Neural cell (in vitro differentiated cells): Measurements from ENCODE around the gene LCP1. TPM values are rescaled to one million over a fixed set of nuclear protein-coding genes. Genes with fewer than 3 reads are reported as not detected.

ENCODE experiments used
- H2AFZ ChIP-seq: fragments of 200-600, 300-800 bp; sonication (generic), shearing (Covaris generic); 2 replicates; pipeline ENCODE4 v1.6.0; 2014; ENCODE audit warnings: low read depth, mild to moderate bottlenecking, antibody characterized with exemption, low read length, moderate library complexity
- H3F3A ChIP-seq: fragments of 200-600 bp; shearing (Covaris generic); 2 replicates; pipeline ENCODE4 v1.6.1; 2016; ENCODE audit warnings: mild to moderate bottlenecking, moderate library complexity, mixed read lengths, antibody characterized with exemption, low read length; ENCODE audit not compliant: insufficient read depth, poor library complexity, severe bottlenecking
- H3K27ac ChIP-seq: fragments of 200-600, 300-800 bp; sonication (generic), shearing (Covaris generic); 2 replicates; pipeline ENCODE4 v1.5.1; 2014; ENCODE audit warnings: mild to moderate bottlenecking, low read length, moderate library complexity
- H3K27me3 ChIP-seq: fragments of 300-800, 200-600 bp; sonication (generic), shearing (Covaris generic); 2 replicates; pipeline ENCODE4 v1.6.0; 2014; ENCODE audit warnings: mild to moderate bottlenecking, low read depth, low read length, moderate library complexity; ENCODE audit not compliant: insufficient read depth
- H3K36me3 ChIP-seq: fragments of 300-800, 200-600 bp; sonication (generic), shearing (Covaris generic); 2 replicates; pipeline ENCODE4 v1.5.1; 2014; ENCODE audit warnings: mild to moderate bottlenecking, antibody characterized with exemption, low read length, moderate library complexity; ENCODE audit not compliant: insufficient read depth
- H3K4me2 ChIP-seq: fragments of 300-800, 200-600 bp; sonication (generic), shearing (Covaris generic); 2 replicates; pipeline ENCODE4 v1.6.0; 2014; ENCODE audit warnings: mild to moderate bottlenecking, low read length
- H3K4me3 ChIP-seq: fragments of 300-800, 200-600 bp; sonication (generic), shearing (Covaris generic); 2 replicates; pipeline ENCODE4 v1.5.1; 2014; ENCODE audit warnings: mild to moderate bottlenecking, low read length, moderate library complexity
- H3K79me2 ChIP-seq: fragments of 200-600 bp; shearing (Covaris generic); replicated peaks from 2 replicates; pipeline ENCODE4 v1.6.0; 2014; ENCODE audit warnings: mild to moderate bottlenecking, low read length, moderate library complexity; ENCODE audit not compliant: insufficient read depth
- H3K9ac ChIP-seq: fragments of 300-800, 200-600 bp; sonication (generic), shearing (Covaris generic); 2 replicates; pipeline ENCODE4 v1.6.1; 2016; ENCODE audit warnings: mild to moderate bottlenecking, low read length, mixed read lengths
- H3K9me2 ChIP-seq: fragments of 200-600 bp; shearing (Covaris generic); 2 replicates; pipeline ENCODE4 v1.6.1; 2016; ENCODE audit warnings: mild to moderate bottlenecking, low read length, mixed read lengths; ENCODE audit not compliant: insufficient read depth
- H3K9me3 ChIP-seq: fragments of 200-600, 300-800 bp; sonication (generic), shearing (Covaris generic); 2 replicates; pipeline ENCODE4 v1.6.1; 2016; ENCODE audit warnings: mild to moderate bottlenecking, mixed run types, low read length, moderate library complexity, mixed read lengths
- H4K20me1 ChIP-seq: fragments of 200-600 bp; shearing (Covaris generic); 2 replicates; pipeline ENCODE4 v1.6.1; 2016; ENCODE audit warnings: mild to moderate bottlenecking, mixed run types; ENCODE audit not compliant: insufficient read depth
- EP300 ChIP-seq: fragments of 450-650 bp; conservative IDR thresholded peaks from 2 replicates; pipeline ENCODE4 v1.6.1; 2014; ENCODE audit warnings: antibody characterized with exemption, mild to moderate bottlenecking, moderate library complexity; ENCODE audit not compliant: poor library complexity, severe bottlenecking
- EZH2 ChIP-seq: fragments of 200-600, 300-800 bp; shearing (Covaris generic), sonication (generic); IDR thresholded peaks from 2 replicates; pipeline ENCODE4 v1.6.1; 2014; ENCODE audit warnings: antibody characterized with exemption, low read length, borderline replicate concordance, mild to moderate bottlenecking; ENCODE audit not compliant: insufficient read depth, poor library complexity, severe bottlenecking
- MXI1 ChIP-seq: fragments of 450-650 bp; conservative IDR thresholded peaks from 2 replicates; pipeline ENCODE4 v1.6.1; 2014; ENCODE audit warnings: antibody characterized with exemption, mild to moderate bottlenecking; ENCODE audit not compliant: poor library complexity, severe bottlenecking
- POLR2AphosphoS5 ChIP-seq: IDR thresholded peaks from 2 replicates; pipeline ENCODE4 v1.6.1; 2012
- RAD21 ChIP-seq: fragments of 450-650 bp; conservative IDR thresholded peaks from 2 replicates; pipeline ENCODE4 v1.6.1; 2014; ENCODE audit warnings: antibody characterized with exemption, mild to moderate bottlenecking, moderate library complexity
- SMC3 ChIP-seq: fragments of 450-650 bp; conservative IDR thresholded peaks from 2 replicates; pipeline ENCODE4 v1.6.1; 2014; ENCODE audit warnings: antibody characterized with exemption, mild to moderate bottlenecking, moderate library complexity; ENCODE audit not compliant: poor library complexity
- TAF1 ChIP-seq: IDR thresholded peaks from 2 replicates; pipeline ENCODE4 v1.6.1; 2012; ENCODE audit warnings: low read depth
- polyA plus RNA-seq: library from polyadenylated mRNA; depleted of rRNA; stranded (reverse); fragments of >200 nt; gene quantifications from 2 replicates; pipeline ENCODE4 v1.2.3, GENCODE V29; 2014
- TF ChIP-seq, protein P1 (sequence below): fragments of 450-650 bp; IDR thresholded peaks from 2 replicates; pipeline ENCODE4 v1.5.1; 2014; ENCODE audit warnings: antibody characterized with exemption, mild to moderate bottlenecking, moderate library complexity; ENCODE audit not compliant: poor library complexity, severe bottlenecking
- TF ChIP-seq, protein P2 (sequence below): IDR thresholded peaks from 2 replicates; pipeline ENCODE4 v1.6.1; 2012; ENCODE audit warnings: borderline replicate concordance

LCP1 gene
- polyA plus RNA-seq, 1 donor from 2014 or later: 0.76 TPM

DNA sequence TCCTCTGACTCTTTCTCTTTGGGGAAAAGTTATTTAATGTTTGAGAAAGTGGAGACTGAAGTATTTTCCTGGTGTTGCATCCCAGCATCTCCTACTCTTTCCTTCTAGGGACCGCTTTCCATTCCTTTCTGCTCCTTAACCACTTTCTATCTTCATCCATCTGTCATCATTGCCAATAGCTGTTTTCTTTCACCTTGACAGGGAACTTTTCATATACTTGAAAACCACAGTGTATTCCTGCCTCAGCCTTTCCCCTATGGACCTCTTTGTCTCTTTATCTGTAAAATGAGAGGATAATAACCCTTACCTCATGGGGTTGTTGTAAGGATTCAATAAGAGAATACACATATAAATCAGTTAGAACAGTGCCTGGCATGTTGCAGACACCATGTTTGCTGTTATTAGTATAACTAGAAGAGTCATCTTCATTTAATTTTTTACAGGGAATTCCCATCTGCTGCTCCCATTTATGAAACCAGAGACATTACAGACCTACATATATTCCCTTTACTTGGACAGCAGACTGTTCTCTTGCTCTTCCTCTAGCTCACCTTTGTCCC, 31.8 kb downstream of the LCP1 start:
- Histone ChIP-seq H3K9me2 (no peaks in the 10 kb centered on the region), H3F3A (no peaks in the 10 kb centered on the region), H3K4me3 (no peak overlapping the region), H3K27ac (no peak overlapping the region), H3K4me2 (no peak overlapping the region), H4K20me1 (no peaks in the 10 kb centered on the region), H3K36me3 (no peaks in the 10 kb centered on the region), H3K27me3 (no peaks in the 10 kb centered on the region), H3K79me2 (no peaks in the 10 kb centered on the region), H3K9ac (no peak overlapping the region), H3K9me3 (no peaks in the 10 kb centered on the region), H2AFZ (no peak overlapping the region)
- no peak for TF ChIP-seq RAD21
- no peak for TF ChIP-seq SMC3
- no peak for TF ChIP-seq POLR2AphosphoS5
- TF ChIP-seq EP300: no peak
- TF ChIP-seq, protein P1, sequence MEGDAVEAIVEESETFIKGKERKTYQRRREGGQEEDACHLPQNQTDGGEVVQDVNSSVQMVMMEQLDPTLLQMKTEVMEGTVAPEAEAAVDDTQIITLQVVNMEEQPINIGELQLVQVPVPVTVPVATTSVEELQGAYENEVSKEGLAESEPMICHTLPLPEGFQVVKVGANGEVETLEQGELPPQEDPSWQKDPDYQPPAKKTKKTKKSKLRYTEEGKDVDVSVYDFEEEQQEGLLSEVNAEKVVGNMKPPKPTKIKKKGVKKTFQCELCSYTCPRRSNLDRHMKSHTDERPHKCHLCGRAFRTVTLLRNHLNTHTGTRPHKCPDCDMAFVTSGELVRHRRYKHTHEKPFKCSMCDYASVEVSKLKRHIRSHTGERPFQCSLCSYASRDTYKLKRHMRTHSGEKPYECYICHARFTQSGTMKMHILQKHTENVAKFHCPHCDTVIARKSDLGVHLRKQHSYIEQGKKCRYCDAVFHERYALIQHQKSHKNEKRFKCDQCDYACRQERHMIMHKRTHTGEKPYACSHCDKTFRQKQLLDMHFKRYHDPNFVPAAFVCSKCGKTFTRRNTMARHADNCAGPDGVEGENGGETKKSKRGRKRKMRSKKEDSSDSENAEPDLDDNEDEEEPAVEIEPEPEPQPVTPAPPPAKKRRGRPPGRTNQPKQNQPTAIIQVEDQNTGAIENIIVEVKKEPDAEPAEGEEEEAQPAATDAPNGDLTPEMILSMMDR: no peak
- TF ChIP-seq, protein P2, sequence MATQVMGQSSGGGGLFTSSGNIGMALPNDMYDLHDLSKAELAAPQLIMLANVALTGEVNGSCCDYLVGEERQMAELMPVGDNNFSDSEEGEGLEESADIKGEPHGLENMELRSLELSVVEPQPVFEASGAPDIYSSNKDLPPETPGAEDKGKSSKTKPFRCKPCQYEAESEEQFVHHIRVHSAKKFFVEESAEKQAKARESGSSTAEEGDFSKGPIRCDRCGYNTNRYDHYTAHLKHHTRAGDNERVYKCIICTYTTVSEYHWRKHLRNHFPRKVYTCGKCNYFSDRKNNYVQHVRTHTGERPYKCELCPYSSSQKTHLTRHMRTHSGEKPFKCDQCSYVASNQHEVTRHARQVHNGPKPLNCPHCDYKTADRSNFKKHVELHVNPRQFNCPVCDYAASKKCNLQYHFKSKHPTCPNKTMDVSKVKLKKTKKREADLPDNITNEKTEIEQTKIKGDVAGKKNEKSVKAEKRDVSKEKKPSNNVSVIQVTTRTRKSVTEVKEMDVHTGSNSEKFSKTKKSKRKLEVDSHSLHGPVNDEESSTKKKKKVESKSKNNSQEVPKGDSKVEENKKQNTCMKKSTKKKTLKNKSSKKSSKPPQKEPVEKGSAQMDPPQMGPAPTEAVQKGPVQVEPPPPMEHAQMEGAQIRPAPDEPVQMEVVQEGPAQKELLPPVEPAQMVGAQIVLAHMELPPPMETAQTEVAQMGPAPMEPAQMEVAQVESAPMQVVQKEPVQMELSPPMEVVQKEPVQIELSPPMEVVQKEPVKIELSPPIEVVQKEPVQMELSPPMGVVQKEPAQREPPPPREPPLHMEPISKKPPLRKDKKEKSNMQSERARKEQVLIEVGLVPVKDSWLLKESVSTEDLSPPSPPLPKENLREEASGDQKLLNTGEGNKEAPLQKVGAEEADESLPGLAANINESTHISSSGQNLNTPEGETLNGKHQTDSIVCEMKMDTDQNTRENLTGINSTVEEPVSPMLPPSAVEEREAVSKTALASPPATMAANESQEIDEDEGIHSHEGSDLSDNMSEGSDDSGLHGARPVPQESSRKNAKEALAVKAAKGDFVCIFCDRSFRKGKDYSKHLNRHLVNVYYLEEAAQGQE: no peak
- no peak for TF ChIP-seq TAF1
- no peak for TF ChIP-seq MXI1
- TF ChIP-seq EZH2: no peak

DNA sequence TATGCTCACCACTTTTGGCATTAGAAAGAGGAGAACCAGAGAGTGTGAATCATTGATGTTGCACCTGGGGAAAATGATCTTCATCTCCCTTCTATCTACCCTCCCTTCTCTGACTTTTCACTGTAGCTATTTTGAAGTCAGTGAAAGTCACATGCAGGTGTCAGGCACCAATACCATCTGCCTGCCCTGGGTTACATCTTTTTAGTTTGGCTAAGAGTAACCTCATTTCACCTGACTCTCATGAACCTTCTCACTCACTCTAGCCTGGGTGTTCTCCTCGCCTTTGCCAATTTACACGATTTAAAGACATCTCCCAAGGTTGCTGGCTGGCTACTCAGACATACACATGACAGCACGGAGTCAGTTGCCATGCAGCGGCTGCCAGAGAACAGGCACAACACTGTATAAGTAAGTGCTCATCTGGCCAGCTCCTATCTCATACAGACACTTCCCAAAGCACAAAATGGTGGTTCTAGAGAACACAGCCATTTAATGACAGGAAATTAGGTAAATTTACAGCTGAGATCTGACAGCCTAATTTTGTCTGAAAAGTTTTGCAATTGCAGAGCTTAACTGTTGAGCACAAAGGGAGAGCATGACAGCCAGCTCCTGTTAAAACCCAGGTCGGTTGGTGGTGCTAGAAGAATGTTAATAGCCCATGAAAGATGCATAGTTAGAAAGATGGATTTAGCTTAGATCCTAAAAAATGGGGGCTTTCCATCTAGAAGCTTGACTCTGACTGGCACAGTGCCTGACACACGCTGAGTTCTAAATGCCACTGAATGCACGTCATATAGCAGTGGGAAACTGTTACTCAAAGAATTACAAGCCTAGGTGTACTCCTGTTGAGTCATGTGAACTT, 32.5 kb downstream of the LCP1 start:
- Histone ChIP-seq H3K4me3 (no peak overlapping the region), H3K27ac (no peak overlapping the region), H3K4me2 (no peak overlapping the region), H3K9me2 (no peaks in the 10 kb centered on the region), H3K36me3 (no peaks in the 10 kb centered on the region), H3K9ac (no peak overlapping the region), H3K27me3 (peaks cover 3% of the 10 kb centered on the region), H3K9me3 (no peaks in the 10 kb centered on the region), H2AFZ (no peak overlapping the region), H3F3A (no peaks in the 10 kb centered on the region), H3K79me2 (no peaks in the 10 kb centered on the region), H4K20me1 (no peaks in the 10 kb centered on the region)
- no peak for TF ChIP-seq TAF1
- no peak for TF ChIP-seq EP300
- TF ChIP-seq, protein P2: no peak
- TF ChIP-seq, protein P1: no peak
- TF ChIP-seq POLR2AphosphoS5: no peak
- no peak for TF ChIP-seq EZH2
- no peak for TF ChIP-seq MXI1
- no peak for TF ChIP-seq RAD21
- no peak for TF ChIP-seq SMC3
